Natural killer cell (primary cell): ENCODE data around the gene CAMTA1. TPM values are rescaled to one million over a fixed set of nuclear protein-coding genes. Genes with fewer than 3 reads are reported as not detected.

Experiments
- ATAC-seq, 3 donors: fragments of 150-1000 bp in 2 of 3; fragments of 200-7000 bp in 1 of 3; cut with Tn5 transposase; 1 replicate in 1 of 3; 2 replicates in 2 of 3; pipeline ENCODE4 v1.10.0; 2021; ENCODE audit warnings: mild to moderate bottlenecking in 2 of 3, moderate library complexity in 2 of 3
- DNase-seq, 2 donors: peaks; one replicate each; pipeline versions ENCODE4 v3.0.0 to v3.0.0-alpha.2; 2013 to 2021; ENCODE audit warnings: mixed read lengths in 1 of 2
- H3K27ac ChIP-seq: one replicate; pipeline ENCODE4 v1.5.1; 2013; ENCODE audit warnings: mild to moderate bottlenecking, low read length
- H3K27me3 ChIP-seq: one replicate; pipeline ENCODE4 v1.6.1; 2013; ENCODE audit warnings: low read length; ENCODE audit not compliant: control insufficient read depth, insufficient read depth
- H3K36me3 ChIP-seq: one replicate; pipeline ENCODE4 v1.6.1; 2013; ENCODE audit warnings: low read length; ENCODE audit not compliant: control insufficient read depth, insufficient read depth
- H3K4me1 ChIP-seq: one replicate; pipeline ENCODE4 v1.6.1; 2013; ENCODE audit warnings: low read length; ENCODE audit not compliant: control insufficient read depth, insufficient read depth
- H3K4me3 ChIP-seq: one replicate; pipeline ENCODE4 v1.5.1; 2013; ENCODE audit warnings: low read length
- H3K9me3 ChIP-seq: one replicate; pipeline ENCODE4 v1.6.1; 2013; ENCODE audit warnings: low read length; ENCODE audit not compliant: control insufficient read depth, insufficient read depth
- H3K27ac Mint-ChIP-seq, 2 donors: one replicate each; pipeline ENCODE4 v1.8.0; 2022; ENCODE audit warnings: mild to moderate bottlenecking in 2 of 2, mixed read lengths in 2 of 2, moderate library complexity in 1 of 2
- H3K27me3 Mint-ChIP-seq, 2 donors: one replicate each; pipeline ENCODE4 v1.8.0; 2022; ENCODE audit warnings: low read depth in 2 of 2, mixed read lengths in 2 of 2
- H3K36me3 Mint-ChIP-seq: one replicate; pipeline ENCODE4 v1.8.0; 2022; ENCODE audit warnings: mixed read lengths
- H3K4me1 Mint-ChIP-seq, 2 donors: one replicate each; pipeline ENCODE4 v1.8.0; 2022; ENCODE audit warnings: mixed read lengths in 2 of 2
- H3K4me3 Mint-ChIP-seq: one replicate; pipeline ENCODE4 v1.8.0; 2022; ENCODE audit warnings: mild to moderate bottlenecking, moderate library complexity, mixed read lengths
- H3K9me3 Mint-ChIP-seq, 2 donors: one replicate each; pipeline ENCODE4 v1.8.0; 2022; ENCODE audit warnings: mixed read lengths in 2 of 2
- WGBS: methylation state at CpG from one replicate; pipeline ENCODE4 v1.1.7; 2013; ENCODE audit warnings: missing lambda C conversion rate; ENCODE audit not compliant: insufficient coverage; 5-methylcytosine and 5-hydroxymethylcytosine counted together
- intact Hi-C: fragments of 100-400 bp; cut with micrococcal nuclease; formaldehyde crosslinking; loops from one replicate; pipeline ENCODE4 v1.14.2; 2022
- total RNA-seq, 4 donors: library from RNA; stranded (reverse); fragments of 120-200 nt in 1 of 4; gene quantifications; one replicate each; pipeline versions ENCODE4 v1.2.3 to v1.2.4, GENCODE V29; 2013 to 2022
- TF ChIP-seq, protein P1 (sequence below): fragments of 200-600 bp; IDR thresholded peaks from one replicate; pipeline ENCODE4 v1.8.0; 2022; ENCODE audit warnings: antibody characterized with exemption

The CAMTA1 gene
- total RNA-seq, 3 donors from 2014 or later (not counting 1 experiment from before 2014, with no cell fraction given): 40.6 to 53.3 (median 44.9) TPM

DNA sequence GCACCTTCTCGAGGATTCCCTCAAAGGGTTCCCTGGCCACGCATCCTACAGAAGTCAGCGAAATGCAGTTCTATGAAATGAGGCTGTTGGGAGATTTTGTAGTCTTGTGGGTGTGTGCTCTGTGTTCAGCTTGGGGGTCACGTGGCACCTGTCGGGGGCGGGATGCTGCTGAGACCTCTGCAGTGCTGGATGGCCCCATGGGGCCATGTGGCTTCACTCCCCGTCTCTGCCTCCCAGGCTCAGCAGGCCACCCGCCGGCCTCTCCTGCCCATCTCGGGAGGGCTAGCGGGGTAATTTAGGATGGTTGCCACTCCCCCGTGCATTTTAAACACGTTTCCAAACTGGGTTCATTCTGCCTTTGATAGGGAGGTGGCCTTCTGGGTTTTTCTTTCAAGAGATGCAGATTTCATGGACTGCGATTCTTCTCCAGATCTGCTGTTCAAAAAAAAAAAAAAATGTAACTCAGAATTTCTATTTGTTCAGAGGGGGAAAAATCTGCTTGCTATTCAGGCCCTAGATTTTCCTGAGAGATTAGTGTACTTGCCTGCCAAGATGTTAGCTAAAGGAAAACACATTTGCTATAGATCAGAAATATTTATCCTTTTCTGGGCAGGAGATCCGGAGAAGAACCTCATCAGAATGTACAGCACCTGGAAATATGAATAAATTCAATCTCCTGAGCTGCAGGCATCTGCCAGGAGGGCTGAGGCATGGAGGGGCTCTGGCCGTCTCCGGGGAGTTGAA lies 708.6 kb downstream of the CAMTA1 start:
- H3K4me1 Mint-ChIP-seq: no peaks in the 10 kb centered on the region
- H3K36me3 Mint-ChIP-seq: no peaks in the 10 kb centered on the region
- no peaks in the 10 kb centered on the region for H3K4me1 ChIP-seq
- H3K9me3 Mint-ChIP-seq: no peaks in the 10 kb centered on the region
- no peaks in the 10 kb centered on the region for H3K27me3 ChIP-seq
- H3K4me3 ChIP-seq: no peak overlapping the region
- H3K27ac Mint-ChIP-seq: no peak overlapping the region
- H3K9me3 ChIP-seq: peaks cover 2% of the 10 kb centered on the region
- TF ChIP-seq, protein P1, sequence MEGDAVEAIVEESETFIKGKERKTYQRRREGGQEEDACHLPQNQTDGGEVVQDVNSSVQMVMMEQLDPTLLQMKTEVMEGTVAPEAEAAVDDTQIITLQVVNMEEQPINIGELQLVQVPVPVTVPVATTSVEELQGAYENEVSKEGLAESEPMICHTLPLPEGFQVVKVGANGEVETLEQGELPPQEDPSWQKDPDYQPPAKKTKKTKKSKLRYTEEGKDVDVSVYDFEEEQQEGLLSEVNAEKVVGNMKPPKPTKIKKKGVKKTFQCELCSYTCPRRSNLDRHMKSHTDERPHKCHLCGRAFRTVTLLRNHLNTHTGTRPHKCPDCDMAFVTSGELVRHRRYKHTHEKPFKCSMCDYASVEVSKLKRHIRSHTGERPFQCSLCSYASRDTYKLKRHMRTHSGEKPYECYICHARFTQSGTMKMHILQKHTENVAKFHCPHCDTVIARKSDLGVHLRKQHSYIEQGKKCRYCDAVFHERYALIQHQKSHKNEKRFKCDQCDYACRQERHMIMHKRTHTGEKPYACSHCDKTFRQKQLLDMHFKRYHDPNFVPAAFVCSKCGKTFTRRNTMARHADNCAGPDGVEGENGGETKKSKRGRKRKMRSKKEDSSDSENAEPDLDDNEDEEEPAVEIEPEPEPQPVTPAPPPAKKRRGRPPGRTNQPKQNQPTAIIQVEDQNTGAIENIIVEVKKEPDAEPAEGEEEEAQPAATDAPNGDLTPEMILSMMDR: no peak
- no peak for ATAC-seq
- no peak overlapping the region for H3K4me3 Mint-ChIP-seq
- no peak overlapping the region for H3K27ac ChIP-seq
- H3K36me3 ChIP-seq: no peaks in the 10 kb centered on the region
- no peak for DNase-seq
- intact Hi-C loops: no loop called here
- WGBS: 86% methylated on average over 17 of the region's 17 CpGs
- H3K27me3 Mint-ChIP-seq: no peaks in the 10 kb centered on the region

DNA sequence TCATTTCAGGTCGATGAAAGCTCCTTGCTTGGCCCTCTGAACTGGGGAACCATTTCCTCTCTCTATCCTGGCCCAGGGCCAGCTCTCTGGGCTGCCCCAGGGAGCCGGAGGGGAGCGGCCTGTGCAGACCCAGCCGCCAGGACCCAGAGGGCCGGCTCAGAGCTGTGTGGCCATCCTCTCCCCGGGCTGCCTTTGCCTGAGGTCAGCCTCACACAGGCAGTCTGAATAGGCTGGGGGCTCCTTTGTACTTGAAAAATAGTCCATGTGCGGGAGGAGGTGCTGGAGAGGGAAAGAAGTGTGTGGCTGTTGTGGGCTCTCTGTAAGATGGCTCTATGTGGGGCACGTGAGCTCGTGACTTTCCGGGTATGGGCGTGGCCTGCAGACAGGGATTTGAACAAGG lies 710.7 kb downstream of the CAMTA1 start:
- Histone ChIP-seq H3K4me1 (no peaks in the 10 kb centered on the region), H3K27me3 (no peaks in the 10 kb centered on the region), H3K36me3 (no peaks in the 10 kb centered on the region), H3K27ac (no peak overlapping the region), H3K4me3 (no peak overlapping the region), H3K9me3 (peaks cover 2% of the 10 kb centered on the region)
- DNase-seq (no peak), ATAC-seq (no peak)
- 69% methylated on average over 11 of the region's 11 CpGs for WGBS
- no peak overlapping the region for H3K4me3 Mint-ChIP-seq
- no peaks in the 10 kb centered on the region for H3K27me3 Mint-ChIP-seq
- H3K36me3 Mint-ChIP-seq: no peaks in the 10 kb centered on the region
- intact Hi-C loops: no loop called here
- H3K27ac Mint-ChIP-seq: no peak overlapping the region
- H3K4me1 Mint-ChIP-seq: no peaks in the 10 kb centered on the region
- H3K9me3 Mint-ChIP-seq: no peaks in the 10 kb centered on the region
- TF ChIP-seq, protein P1: no peak

DNA sequence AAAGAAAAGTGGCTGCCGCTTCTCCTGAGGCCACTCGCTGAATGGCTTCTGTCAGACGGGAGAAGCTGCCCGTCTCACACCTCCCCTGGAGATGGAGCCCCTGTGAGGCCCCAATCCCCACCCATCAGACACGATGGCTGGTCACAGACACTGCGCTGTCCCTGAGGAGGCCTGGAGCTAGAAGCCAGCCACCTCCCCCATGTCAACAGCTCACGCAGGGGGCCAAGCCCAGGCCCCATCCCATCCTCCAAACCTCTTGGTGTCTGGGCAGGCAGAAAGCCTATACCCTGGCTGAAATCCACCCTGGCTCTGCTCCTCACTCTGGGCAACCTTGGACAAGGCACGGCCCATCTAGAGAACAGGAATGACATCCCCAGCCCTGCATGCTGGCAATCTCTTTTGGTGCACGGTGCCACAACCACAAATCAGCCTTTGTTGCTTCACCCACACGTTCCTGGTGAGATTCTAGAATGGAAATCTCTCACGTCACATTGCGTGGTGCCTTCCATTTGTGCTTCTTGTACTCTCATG lies 711.9 kb downstream of the CAMTA1 start:
- Mint-ChIP-seq H3K4me1 (no peaks in the 10 kb centered on the region), H3K36me3 (no peaks in the 10 kb centered on the region), H3K4me3 (no peak overlapping the region), H3K27ac (no peak overlapping the region), H3K27me3 (no peaks in the 10 kb centered on the region), H3K9me3 (no peaks in the 10 kb centered on the region)
- no peaks in the 10 kb centered on the region for H3K4me1 ChIP-seq
- H3K27ac ChIP-seq: no peak overlapping the region
- 90% methylated on average over 12 of the region's 12 CpGs for WGBS
- TF ChIP-seq, protein P1: no peak
- DNase-seq (no peak), ATAC-seq (no peak)
- no peaks in the 10 kb centered on the region for H3K27me3 ChIP-seq
- H3K9me3 ChIP-seq: peaks cover 2% of the 10 kb centered on the region
- intact Hi-C loops: no loop called here
- no peak overlapping the region for H3K4me3 ChIP-seq
- no peaks in the 10 kb centered on the region for H3K36me3 ChIP-seq
